HG02610 (cell line): ENCODE results near the gene FOXO6.
A peak's percentile ranks its signal among the peaks of the same experiment; 100 is the strongest.

Source experiments
- ATAC-seq: cut with Tn5 transposase; IDR thresholded peaks from one replicate; pipeline ENCODE4 v1.9.1; 2021; ENCODE audit warnings: mild to moderate bottlenecking, moderate library complexity; ENCODE audit not compliant: unreplicated experiment

FOXO6 gene

GRCh38 chr1:41349361-41350054, 11.7 kb upstream of the FOXO6 start:
- ATAC-seq, result no peak

- ATAC-seq, result no peak
These were observed 11.2 kb upstream of the FOXO6 start for GRCh38 chr1:41350055-41350378.

GRCh38 chr1:41351262-41352151, 9.7 kb upstream of the FOXO6 start:
- ATAC-seq, result no peak

GRCh38 chr1:41353744-41354143, 7.5 kb upstream of the FOXO6 start:
- no peak for ATAC-seq

GRCh38 chr1:41354956-41355355, 6.3 kb upstream of the FOXO6 start:
- no peak for ATAC-seq

GRCh38 chr1:41355356-41355755, 5.9 kb upstream of the FOXO6 start:
- ATAC-seq, result no peak

- no peak for ATAC-seq
These were observed 5.5 kb upstream of the FOXO6 start for GRCh38 chr1:41355761-41356160.

- ATAC-seq, result no peak
These were observed 4.5 kb upstream of the FOXO6 start for GRCh38 chr1:41356752-41357151.

GRCh38 chr1:41357451-41358101, 3.7 kb upstream of the FOXO6 start:
- ATAC-seq, result no peak

GRCh38 chr1:41358131-41359021, 2.9 kb upstream of the FOXO6 start:
- ATAC-seq, result no peak

- ATAC-seq, result no peak
These were observed 1.8 kb upstream of the FOXO6 start for GRCh38 chr1:41359211-41360073.

- ATAC-seq, result no peak
These were observed 1.0 kb upstream of the FOXO6 start for GRCh38 chr1:41360074-41360785.

GRCh38 chr1:41361495-41362356, 492 bp downstream of the FOXO6 start:
- ATAC-seq, result peak; percentile 22

GRCh38 chr1:41362357-41362721, 1.1 kb downstream of the FOXO6 start:
- no peak for ATAC-seq

- no peak for ATAC-seq
These were observed 1.7 kb downstream of the FOXO6 start for GRCh38 chr1:41362749-41363590.

GRCh38 chr1:41363591-41364320, 2.5 kb downstream of the FOXO6 start:
- ATAC-seq, result no peak
